Effector memory CD4-positive, alpha-beta T cell (primary cell): ENCODE measurements around the gene PTGES3L.
"Not testable (repeated sequence)": the region's sequence is repeated elsewhere in the genome, so short reads cannot be mapped to it uniquely, and the experiment has no call there.

Experiments used
- DNase-seq, 3 donors: peaks; one replicate each; pipeline ENCODE4 v3.0.0-alpha.2; 2020
- H3K27ac ChIP-seq: 2 replicates; pipeline ENCODE4 v1.7.0; 2013; ENCODE audit warnings: mild to moderate bottlenecking, low read length, moderate library complexity; ENCODE audit not compliant: insufficient read depth, poor library complexity, severe bottlenecking
- H3K27me3 ChIP-seq: replicated peaks from 2 replicates; pipeline ENCODE4 v1.7.0; 2013; ENCODE audit warnings: mild to moderate bottlenecking, low read length; ENCODE audit not compliant: insufficient read depth, control insufficient read depth, poor library complexity, severe bottlenecking
- H3K36me3 ChIP-seq: 2 replicates; pipeline ENCODE4 v1.7.0; 2013; ENCODE audit warnings: mild to moderate bottlenecking, low read length, moderate library complexity; ENCODE audit not compliant: control insufficient read depth, insufficient read depth
- H3K4me1 ChIP-seq: 2 replicates; pipeline ENCODE4 v1.7.0; 2013; ENCODE audit warnings: low read length, mild to moderate bottlenecking; ENCODE audit not compliant: control insufficient read depth, insufficient read depth, poor library complexity, severe bottlenecking
- H3K4me3 ChIP-seq: 2 replicates; pipeline ENCODE4 v1.7.0; 2013; ENCODE audit warnings: low read length, low read depth, mild to moderate bottlenecking; ENCODE audit not compliant: insufficient read depth, poor library complexity, severe bottlenecking
- H3K9me3 ChIP-seq: 2 replicates; pipeline ENCODE4 v1.7.0; 2013; ENCODE audit warnings: mild to moderate bottlenecking, low read length, moderate library complexity; ENCODE audit not compliant: control insufficient read depth

PTGES3L gene

DNA sequence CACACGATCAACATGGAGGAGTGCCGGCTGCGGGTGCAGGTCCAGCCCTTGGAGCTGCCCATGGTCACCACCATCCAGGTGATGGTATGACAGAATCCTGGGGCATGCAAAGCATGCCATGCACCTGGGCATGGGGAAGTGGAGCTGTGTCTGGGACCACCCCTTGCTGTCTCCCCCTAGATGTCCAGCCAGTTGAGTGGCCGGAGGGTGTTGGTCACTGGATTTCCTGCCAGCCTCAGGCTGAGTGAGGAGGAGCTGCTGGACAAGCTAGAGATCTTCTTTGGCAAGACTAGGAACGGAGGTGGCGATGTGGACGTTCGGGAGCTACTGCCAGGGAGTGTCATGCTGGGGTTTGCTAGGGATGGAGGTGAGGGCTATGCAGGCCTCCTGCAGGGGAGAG, 33.4 kb upstream of the PTGES3L start:
- no peaks in the 10 kb centered on the region for H3K9me3 ChIP-seq
- no peak overlapping the region for H3K27ac ChIP-seq
- H3K4me3 ChIP-seq, result no peak overlapping the region
- no peak for DNase-seq
- H3K27me3 ChIP-seq, result no peaks in the 10 kb centered on the region
- H3K4me1 ChIP-seq, result no peaks in the 10 kb centered on the region
- H3K36me3 ChIP-seq, result peaks cover 21% of the 10 kb centered on the region

DNA sequence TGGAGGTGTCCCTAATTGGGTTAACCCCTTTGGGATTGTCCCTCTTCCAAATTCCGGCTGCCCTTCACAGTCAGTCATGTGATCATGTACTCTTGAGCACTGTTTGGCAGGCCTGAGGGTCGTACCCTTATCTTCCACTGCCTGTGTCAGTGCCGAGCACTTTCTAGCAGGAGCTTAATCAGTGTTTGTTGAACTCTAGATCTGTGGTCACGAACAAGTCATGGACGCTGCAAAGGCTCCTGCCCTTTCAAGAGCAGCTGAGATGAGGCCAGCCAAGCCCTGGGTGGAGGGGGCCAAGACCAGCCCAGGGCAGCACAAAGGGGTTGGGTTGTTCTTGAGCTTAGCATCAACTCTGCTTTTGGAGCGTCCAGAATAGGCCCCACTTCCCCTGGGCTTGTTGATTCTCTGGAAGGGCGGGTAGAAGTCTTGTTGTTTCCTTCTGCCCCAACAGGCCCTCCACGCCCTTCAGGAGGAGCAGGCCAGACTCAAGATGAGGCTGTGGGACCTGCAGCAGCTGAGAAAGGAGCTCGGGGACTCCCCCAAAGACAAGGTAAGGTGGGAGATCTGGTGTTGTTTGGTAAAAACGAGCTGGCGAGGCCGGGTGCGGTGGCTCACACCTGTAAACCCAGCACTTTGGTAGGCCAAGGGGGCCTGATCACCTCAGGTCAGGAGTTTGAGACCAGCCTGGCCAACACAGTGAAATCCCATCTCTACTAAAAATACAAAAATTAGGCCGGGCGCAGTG, 32.0 kb upstream of the PTGES3L start:
- Histone ChIP-seq H3K4me1 (no peaks in the 10 kb centered on the region), H3K36me3 (peaks cover 21% of the 10 kb centered on the region)
- no peak for DNase-seq

DNA sequence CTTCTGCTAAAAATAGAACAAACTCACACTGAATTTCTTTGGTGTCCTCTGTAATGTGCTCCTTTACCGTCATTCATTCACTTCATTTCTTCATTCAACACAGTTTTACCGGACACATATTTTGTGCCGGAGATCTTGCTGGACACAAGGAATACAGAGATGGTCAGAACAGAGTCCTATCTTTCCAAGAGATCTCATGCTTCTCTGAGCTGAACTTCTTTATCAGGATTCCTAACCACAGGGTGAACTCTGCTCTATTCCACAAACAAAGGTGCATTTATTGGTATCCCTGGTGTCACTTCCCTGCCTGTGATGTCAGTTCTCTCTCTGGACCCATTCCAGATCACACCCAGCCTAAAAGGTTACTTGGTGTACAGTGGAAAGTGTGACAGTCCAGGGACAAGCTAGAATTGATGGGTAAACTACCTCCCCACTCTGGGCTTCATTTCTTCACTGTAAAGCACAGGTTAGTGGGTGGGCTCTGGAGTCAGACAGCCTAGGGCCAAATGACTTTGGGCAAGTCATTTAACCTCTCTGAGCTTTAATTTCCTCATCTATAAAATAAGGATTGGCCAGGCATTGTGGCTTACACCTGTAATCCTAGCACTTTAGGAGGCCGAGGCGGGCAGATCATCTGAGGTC, 30.9 kb upstream of the PTGES3L start:
- peaks cover 21% of the 10 kb centered on the region for H3K36me3 ChIP-seq
- no peak overlapping the region for H3K4me3 ChIP-seq
- no peak overlapping the region for H3K27ac ChIP-seq
- DNase-seq, result no peak
- no peaks in the 10 kb centered on the region for H3K27me3 ChIP-seq
- no peaks in the 10 kb centered on the region for H3K4me1 ChIP-seq
- H3K9me3 ChIP-seq, result no peaks in the 10 kb centered on the region

More for the DNA sequence above, 32.0 kb upstream of the PTGES3L start:
- Histone ChIP-seq H3K9me3 (no peaks in the 10 kb centered on the region), H3K27ac (no peak overlapping the region), H3K27me3 (no peaks in the 10 kb centered on the region), H3K4me3 (no peak overlapping the region)

- peak within 1 kb of the TSS; percentile 87 for H3K27ac ChIP-seq
- H3K36me3 ChIP-seq, result peaks cover 17% of the 10 kb centered on the region
- H3K27me3 ChIP-seq, result no peaks in the 10 kb centered on the region
- no peaks in the 10 kb centered on the region for H3K4me1 ChIP-seq
- peak; percentile 61 to 73 (median 72) for DNase-seq
- peak within 1 kb of the TSS; percentile 86 for H3K4me3 ChIP-seq
- H3K9me3 ChIP-seq, result no peaks in the 10 kb centered on the region
Observed at GRCh38 chr17:43006639-43007551, 27.0 kb upstream of the PTGES3L start, which contains the start of gene IFI35. Gene IFI35 (plus strand): TSS chr17:43006784. CDS start chr17:43006948, 164 bp downstream.

DNA sequence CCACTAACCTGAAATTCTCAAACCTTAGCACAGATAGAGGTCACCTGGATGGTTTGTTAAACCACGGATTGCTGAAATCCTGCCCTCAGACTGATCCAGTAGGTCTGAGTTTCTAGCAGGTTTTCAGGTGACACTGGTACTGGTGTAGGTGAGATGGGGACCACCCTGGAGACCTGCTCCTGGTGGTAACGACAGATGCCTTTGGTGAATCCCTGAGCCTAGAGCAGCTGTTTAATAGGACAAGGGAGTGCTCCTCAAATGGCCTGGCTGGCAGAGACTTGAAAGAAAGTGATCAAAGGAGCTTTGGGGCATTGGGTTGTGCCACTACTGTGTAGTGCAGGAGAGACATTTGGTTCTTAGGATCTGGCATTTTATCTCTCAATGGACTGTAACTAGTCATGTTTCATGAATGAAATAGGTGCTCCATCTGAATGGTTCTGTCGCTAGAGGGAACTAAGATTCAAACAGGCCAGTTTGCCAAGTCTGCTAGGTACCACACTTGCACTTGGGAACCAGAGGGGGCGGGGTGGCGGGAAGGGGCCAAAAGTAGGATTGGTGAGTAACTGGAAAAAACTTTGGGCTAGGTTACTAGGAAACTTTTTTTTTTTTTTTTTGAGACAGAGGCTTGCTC, 23.8 kb upstream of the PTGES3L start:
- no peaks in the 10 kb centered on the region for H3K27me3 ChIP-seq
- DNase-seq, result no peak
- peaks cover 35% of the 10 kb centered on the region for H3K36me3 ChIP-seq
- no peak overlapping the region for H3K4me3 ChIP-seq
- no peak overlapping the region for H3K27ac ChIP-seq
- no peaks in the 10 kb centered on the region for H3K9me3 ChIP-seq
- peaks cover 7% of the 10 kb centered on the region for H3K4me1 ChIP-seq

GRCh38 chr17:43000894-43001293, 21.0 kb upstream of the PTGES3L start:
- H3K36me3 ChIP-seq, result peaks cover 35% of the 10 kb centered on the region
- H3K27me3 ChIP-seq, result not testable (repeated sequence)

GRCh38 chr17:42999003-42999525, 19.2 kb upstream of the PTGES3L start:
- no peaks in the 10 kb centered on the region for H3K27me3 ChIP-seq
- DNase-seq, result no peak
- H3K4me3 ChIP-seq, result peak overlapping the region; percentile 69
- peak overlapping the region; percentile 92 for H3K27ac ChIP-seq
- peaks cover 35% of the 10 kb centered on the region for H3K36me3 ChIP-seq
- H3K9me3 ChIP-seq, result no peaks in the 10 kb centered on the region
- H3K4me1 ChIP-seq, result peaks cover 10% of the 10 kb centered on the region

More at GRCh38 chr17:43000894-43001293, 21.0 kb upstream of the PTGES3L start:
- peaks cover 10% of the 10 kb centered on the region for H3K4me1 ChIP-seq
- H3K27ac ChIP-seq, H3K4me3 ChIP-seq, H3K9me3 ChIP-seq, DNase-seq: not testable (repeated sequence)

GRCh38 chr17:42997984-42998938, 18.4 kb upstream of the PTGES3L start, which contains the start of gene RPL27:
Gene RPL27 (plus strand): TSS chr17:42998419. CDS start chr17:42998751, 332 bp downstream.
- Histone ChIP-seq H3K4me1 (peaks cover 10% of the 10 kb centered on the region), H3K27ac (peak within 1 kb of the TSS; percentile 92), H3K27me3 (no peaks in the 10 kb centered on the region), H3K36me3 (peaks cover 33% of the 10 kb centered on the region), H3K9me3 (no peaks in the 10 kb centered on the region), H3K4me3 (peak within 1 kb of the TSS; percentile 69)
- peak; percentile 96 to 97 (median 97) for DNase-seq
